Smooth muscle cell of the umbilical artery (primary cell): ENCODE measurements around the gene SLC16A2. TPM values are rescaled to one million over a fixed set of nuclear protein-coding genes. Genes with fewer than 3 reads are reported as not detected.

Experiments
- total RNA-seq: library from RNA; depleted of rRNA; stranded (reverse); fragments of >200 nt; gene quantifications from 2 replicates; pipeline ENCODE4 v1.2.3, GENCODE V29; 2014

The SLC16A2 gene
- 13.1 and 14.3 TPM in 2 replicates for total RNA-seq

DNA sequence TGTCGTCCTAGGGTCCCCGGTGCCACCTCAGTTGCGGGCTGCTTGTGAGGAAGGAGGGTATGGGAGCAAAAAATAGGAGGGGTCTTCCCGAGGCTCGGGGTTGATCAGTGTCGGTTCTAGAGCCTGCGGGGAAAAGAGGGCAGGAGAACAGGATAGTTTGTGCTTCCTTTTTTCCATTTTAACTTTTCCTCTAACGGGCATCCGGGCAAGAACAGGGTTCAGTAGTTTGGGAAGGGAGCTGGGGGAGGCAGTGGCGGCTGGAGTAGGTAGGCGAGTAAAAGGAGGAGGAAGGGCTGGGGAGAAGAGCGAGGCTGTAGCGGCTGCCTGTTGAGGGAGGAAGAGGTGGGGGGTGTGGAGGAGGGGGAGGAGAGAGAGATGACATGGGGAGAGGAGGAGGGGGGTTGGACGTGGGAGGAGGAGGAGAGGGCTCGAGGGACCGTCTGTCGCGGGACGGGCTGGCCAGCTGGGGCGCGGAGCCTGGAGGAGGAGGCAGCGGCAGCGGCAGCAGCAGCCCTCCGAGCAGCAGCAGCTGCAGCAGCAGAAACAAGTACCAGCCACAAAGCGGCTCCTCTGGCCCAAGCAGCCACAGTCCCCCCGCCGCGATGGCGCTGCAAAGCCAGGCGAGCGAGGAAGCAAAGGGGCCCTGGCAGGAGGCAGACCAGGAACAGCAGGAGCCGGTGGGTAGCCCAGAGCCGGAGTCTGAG lies at the start of gene SLC16A2:
Gene SLC16A2 (plus strand): TSS at position 458 of the 704 bp plus-strand sequence. CDS start 145 bp downstream, at position 603.

Other genes with a start within 250 kb of the SLC16A2 start
- not detected in 2 replicates for gene ZCCHC13, start 117.3 kb upstream of the SLC16A2 start, total RNA-seq
- gene RLIM, start 193.1 kb downstream of the SLC16A2 start, total RNA-seq = 67.4 and 92.4 TPM in 2 replicates